ENCODE results near the gene CSRP3.

The CSRP3 gene

DNA sequence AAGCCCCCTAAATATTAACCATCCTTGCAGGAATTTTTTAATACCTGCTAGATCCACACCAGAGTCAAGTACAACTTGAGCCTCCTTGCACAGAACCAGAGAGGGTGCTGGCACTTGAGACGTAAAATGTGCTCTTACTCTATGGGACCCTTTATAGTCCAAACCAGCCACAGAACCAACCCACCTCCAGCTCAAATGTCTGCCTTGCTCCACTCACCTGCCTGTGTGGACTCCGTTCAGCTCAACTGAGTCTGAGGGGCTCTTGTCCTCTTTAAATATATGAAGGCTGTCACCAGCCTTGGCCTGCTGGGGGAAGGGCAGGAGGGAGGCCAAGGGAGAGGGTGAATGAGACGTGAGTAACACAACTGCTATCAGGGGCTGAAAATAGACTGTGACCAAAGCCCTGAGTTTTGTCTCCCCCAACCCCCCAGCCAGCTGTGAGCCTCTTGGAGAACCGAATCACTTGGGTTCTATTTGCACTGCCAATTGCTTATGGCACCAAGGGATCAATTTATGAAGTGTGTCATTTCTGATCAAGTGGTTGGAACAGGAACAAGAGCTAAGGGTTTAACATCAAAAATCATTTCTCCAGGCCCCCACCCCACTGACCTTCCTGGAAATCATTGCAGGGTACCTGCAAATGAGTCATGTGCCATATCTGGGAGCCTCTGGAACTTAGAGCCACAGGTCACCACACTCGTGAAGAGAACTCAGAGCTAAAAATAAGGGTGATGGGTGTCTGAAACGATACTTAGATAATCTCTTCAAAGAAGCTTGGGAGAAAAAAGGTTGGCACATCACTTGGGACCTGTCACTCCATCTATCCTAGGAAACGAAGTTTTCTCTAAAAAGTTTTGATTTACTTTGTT lies at the start of gene CSRP3:
Gene CSRP3 (minus strand): TSS at position 247 of the 869 bp plus-strand sequence. CDS start 9,535 bp downstream, outside the sequence.
- DNase-seq (ENCODE audit: low spot score): no peak
- TF ChIP-seq, protein P1, sequence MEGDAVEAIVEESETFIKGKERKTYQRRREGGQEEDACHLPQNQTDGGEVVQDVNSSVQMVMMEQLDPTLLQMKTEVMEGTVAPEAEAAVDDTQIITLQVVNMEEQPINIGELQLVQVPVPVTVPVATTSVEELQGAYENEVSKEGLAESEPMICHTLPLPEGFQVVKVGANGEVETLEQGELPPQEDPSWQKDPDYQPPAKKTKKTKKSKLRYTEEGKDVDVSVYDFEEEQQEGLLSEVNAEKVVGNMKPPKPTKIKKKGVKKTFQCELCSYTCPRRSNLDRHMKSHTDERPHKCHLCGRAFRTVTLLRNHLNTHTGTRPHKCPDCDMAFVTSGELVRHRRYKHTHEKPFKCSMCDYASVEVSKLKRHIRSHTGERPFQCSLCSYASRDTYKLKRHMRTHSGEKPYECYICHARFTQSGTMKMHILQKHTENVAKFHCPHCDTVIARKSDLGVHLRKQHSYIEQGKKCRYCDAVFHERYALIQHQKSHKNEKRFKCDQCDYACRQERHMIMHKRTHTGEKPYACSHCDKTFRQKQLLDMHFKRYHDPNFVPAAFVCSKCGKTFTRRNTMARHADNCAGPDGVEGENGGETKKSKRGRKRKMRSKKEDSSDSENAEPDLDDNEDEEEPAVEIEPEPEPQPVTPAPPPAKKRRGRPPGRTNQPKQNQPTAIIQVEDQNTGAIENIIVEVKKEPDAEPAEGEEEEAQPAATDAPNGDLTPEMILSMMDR (IDR thresholded peaks at IDR 0.05; ENCODE audit: extremely low read depth, insufficient read depth, missing control alignments): no peak
- in situ Hi-C loops (cut with MboI; ENCODE audit: low pct_unique_long_range_greater_than_20kb, low sequenced_read_pairs, unreplicated experiment): loop anchor here (25.0 kb wide), 1 partner anchor 110 kb away; no protein-coding TSS in a partner anchor

DNA sequence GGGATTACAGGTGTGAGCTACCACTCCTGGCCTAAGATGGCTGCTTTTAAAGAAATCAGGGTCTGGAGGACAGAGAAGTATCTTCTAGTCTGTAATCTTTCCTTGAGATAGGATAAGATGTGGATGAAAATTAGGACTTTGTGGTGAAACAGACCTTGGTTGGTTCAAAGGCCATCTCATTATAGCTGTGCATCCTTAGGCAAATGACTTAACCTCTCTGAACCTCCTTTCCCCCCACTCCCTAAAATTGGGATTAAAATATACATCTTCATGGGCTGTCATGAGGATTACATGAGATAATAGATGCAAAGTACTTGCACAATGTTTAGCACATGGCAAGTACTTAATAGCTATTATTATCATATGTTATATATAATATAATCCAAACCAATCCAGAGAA lies 49.8 kb upstream of the CSRP3 start:
- no peak for DNase-seq (ENCODE audit: low spot score)
- in situ Hi-C loops (cut with MboI; ENCODE audit: low pct_unique_long_range_greater_than_20kb, low sequenced_read_pairs, unreplicated experiment): no loop called here
- TF ChIP-seq, protein P1 (IDR thresholded peaks at IDR 0.05; ENCODE audit: extremely low read depth, insufficient read depth, missing control alignments): no peak

DNA sequence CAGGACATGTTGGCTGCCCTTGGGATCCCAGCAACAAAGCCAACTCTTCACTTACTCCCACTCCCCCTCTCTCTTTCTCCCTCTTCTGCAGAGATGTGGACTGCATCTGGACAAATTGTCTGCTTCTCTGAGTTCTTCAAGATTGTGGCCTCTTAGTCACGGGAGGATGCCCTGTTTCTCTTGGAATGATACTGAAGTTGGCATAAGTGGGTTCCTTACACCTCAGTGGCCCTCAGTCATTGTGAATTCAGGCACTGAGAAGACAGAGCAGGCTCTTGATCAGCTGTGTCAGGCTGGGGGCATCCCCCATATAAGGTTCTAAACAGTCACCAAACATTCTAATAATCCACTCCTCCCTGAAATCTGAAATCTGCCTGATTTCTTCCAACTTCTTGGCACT lies 45.0 kb upstream of the CSRP3 start:
- in situ Hi-C loops (cut with MboI; ENCODE audit: low pct_unique_long_range_greater_than_20kb, low sequenced_read_pairs, unreplicated experiment): no loop called here
- TF ChIP-seq, protein P1 (IDR thresholded peaks at IDR 0.05; ENCODE audit: extremely low read depth, insufficient read depth, missing control alignments): no peak
- no peak for DNase-seq (ENCODE audit: low spot score)

DNA sequence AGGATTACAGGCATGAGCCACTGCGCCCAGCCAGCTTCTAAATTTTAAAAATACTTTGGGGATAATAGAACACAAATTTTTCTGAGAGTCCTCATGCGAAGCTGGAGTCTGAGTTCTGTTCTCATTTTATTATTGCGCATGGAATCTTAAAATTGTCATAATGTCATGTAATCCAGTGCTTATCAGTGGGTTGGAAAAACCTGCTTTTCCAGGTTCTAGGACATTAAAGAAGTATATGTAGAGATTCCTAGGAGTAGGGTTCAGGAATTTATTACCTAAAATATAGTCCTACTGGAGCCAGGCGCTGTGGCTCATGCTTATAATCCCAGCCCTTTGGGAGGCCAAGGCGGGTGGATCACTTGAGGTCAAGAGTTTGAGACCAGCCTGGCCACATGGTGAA lies 43.6 kb upstream of the CSRP3 start:
- TF ChIP-seq, protein P1 (IDR thresholded peaks at IDR 0.05; ENCODE audit: extremely low read depth, insufficient read depth, missing control alignments): no peak
- DNase-seq (ENCODE audit: low spot score): no peak
- in situ Hi-C loops (cut with MboI; ENCODE audit: low pct_unique_long_range_greater_than_20kb, low sequenced_read_pairs, unreplicated experiment): no loop called here

DNA sequence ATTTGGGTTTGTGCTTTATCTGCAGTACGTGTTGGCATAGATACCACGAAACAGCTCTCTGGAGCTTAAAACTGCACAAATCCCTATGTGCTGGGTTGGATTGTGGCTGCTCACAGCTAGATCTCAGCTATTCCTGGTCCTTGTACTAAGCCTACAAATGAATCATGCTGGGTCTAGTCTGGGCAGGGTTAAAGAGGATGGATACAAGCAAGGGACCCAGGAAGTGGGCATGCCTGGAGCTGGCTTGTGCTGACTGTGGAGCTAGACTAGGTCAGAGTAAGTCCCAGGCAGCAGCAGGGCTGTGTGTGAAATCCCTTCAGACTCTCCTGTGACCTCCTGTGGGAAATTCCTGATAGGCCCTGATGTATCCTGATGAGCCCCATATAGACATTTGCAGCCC lies 42.8 kb upstream of the CSRP3 start:
- DNase-seq (ENCODE audit: low spot score): no peak
- TF ChIP-seq, protein P1 (IDR thresholded peaks at IDR 0.05; ENCODE audit: extremely low read depth, insufficient read depth, missing control alignments): no peak
- in situ Hi-C loops (cut with MboI; ENCODE audit: low pct_unique_long_range_greater_than_20kb, low sequenced_read_pairs, unreplicated experiment): no loop called here

DNA sequence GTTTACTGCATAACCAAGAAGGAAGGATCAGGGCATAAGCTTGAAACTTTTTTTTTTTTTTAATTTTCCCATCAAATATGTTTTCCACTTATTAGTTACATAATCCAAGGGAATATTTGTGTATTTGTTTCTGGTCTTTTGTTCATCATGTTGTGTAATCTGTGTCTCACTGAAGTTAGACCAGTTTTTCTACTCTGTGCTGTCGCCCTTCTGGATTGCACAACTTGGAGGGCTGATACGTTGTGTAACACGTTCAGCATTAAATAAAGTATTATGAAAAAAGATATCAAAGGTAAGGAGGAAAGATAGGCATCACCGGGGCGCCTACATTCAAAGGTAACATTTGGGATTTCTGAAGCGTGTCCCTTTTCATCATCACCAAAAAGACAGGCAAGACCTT lies 42.3 kb upstream of the CSRP3 start:
- DNase-seq (ENCODE audit: low spot score): no peak
- in situ Hi-C loops (cut with MboI; ENCODE audit: low pct_unique_long_range_greater_than_20kb, low sequenced_read_pairs, unreplicated experiment): no loop called here
- TF ChIP-seq, protein P1 (IDR thresholded peaks at IDR 0.05; ENCODE audit: extremely low read depth, insufficient read depth, missing control alignments): no peak

Data from GM13977 (cell line).